Inflammatory macrophage treated with lipopolysaccharide for 1 hour (primary cell): ENCODE data around the gene ZNF256.

ENCODE experiments used
- DNase-seq, 2 donors: peaks; one replicate each; pipeline ENCODE4 v3.0.0-alpha.2; 2020 to 2022

ZNF256 gene

DNA sequence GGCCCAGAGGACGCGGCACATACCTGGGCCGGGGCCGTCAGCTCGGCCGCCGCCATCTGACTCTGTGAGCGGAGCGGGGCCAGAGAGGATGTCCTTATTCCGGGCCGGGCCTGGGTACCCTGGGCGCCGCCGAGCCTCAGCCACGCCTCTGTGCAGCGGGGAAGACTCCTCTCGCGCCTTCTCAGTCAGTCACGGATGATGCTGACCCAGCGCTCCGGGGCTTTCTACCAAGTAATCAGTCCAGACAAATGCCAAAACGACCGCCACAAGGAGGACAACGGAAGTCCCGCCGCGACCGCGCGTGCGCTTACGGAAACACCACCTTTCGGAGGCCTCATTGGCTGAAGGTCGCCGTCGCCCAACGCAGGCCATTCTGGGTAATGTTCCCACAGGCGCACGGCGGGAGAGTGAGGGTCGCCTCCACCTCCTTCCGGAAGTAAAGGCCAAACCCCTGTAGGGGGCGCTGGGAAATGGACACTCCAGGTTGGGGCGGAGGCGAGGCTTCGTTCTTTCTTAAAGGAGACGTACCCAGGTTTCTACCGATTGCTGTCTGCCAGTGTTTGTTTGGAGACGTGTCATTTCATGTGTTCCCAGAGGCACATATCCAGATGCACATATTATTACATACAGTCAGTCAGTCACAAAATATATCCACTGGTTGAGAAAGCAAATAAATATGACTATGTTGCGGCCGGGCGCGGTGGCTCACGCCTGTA lies at the start of gene ZNF256:
ZNF256 (minus strand) TSS at position 288 of the 716 bp plus-strand sequence; CDS start at position 56, 232 bp downstream.
- peak; percentile 82 to 90 for DNase-seq

- no peak for DNase-seq
These were observed 45.3 kb upstream of the ZNF256 start for GRCh38 chr19:57992841-57993240.

DNA sequence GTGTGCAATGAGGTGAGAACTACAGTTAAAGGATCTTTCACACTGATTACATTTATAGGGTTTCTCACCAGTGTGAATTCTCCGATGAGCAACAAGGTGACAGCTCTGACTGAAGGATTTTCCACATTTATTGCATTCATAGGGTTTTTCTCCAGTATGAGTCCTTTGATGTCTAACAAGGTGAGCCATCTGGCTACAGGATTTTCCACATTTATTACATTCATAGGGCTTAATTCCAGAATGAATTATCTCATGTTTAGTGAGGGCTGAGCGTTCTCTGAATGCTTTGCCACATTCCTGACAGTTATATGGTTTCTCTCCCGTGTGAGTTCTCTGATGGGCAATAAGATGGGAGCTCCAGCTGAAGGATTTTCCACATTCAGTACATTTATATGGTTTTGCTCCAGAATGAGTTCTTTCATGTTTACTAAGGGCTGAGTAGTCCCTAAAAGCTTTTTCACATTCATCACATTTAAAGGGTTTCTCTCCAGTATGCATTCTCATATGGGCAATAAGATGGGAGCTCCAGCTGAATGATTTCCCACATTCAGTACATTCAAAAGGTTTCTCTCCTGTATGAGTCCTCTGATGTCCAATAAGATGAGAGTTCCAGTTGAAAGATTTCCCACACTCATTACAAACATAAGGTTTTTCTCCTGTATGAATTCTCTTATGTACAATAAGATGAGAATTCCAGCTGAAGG lies 31.2 kb upstream of the ZNF256 start:
- DNase-seq: peak in 1 of 2 donors; percentile 1

GRCh38 chr19:57974434-57974833 lies 26.9 kb upstream of the ZNF256 start, which contains the start of gene C19orf18:
Gene C19orf18, minus strand, starts transcription at chr19:57974534. Its CDS starts 102 bp downstream, at chr19:57974432.
- DNase-seq: no peak

- no peak for DNase-seq
These were observed 17.3 kb upstream of the ZNF256 start for GRCh38 chr19:57964761-57965160.

DNA sequence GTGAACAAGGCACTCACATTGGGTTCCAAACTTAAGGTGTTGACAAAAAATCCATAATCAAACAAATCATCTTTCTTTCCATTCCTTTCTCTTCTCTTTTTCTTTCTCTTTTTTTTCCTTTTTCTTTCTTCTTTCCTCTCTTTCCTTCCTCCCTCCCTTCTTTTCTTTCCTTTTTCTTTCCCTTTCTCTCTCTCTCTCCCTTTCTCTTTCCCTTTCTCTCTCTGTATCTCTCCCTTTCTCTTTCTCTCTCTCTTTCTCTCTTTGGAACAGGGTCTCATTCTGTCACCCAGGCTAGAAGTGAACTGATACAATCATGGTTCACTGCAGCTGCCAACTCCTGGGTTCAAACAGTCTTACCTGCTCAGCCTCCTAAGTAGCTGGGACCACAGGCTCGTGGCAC lies 14.3 kb upstream of the ZNF256 start:
- no peak for DNase-seq

GRCh38 chr19:57954996-57955395 lies 7.5 kb upstream of the ZNF256 start:
- DNase-seq: no peak

- no peak for DNase-seq
These were observed 2.2 kb upstream of the ZNF256 start for GRCh38 chr19:57949702-57950101.

GRCh38 chr19:57949296-57949695 lies 1.8 kb upstream of the ZNF256 start:
- no peak for DNase-seq

- no peak for DNase-seq
These were observed 453 bp downstream of the ZNF256 start for GRCh38 chr19:57947088-57947418.

- no peak for DNase-seq
These were observed 1.2 kb downstream of the ZNF256 start for GRCh38 chr19:57946316-57946715.

GRCh38 chr19:57941593-57941992 lies 5.9 kb downstream of the ZNF256 start:
- DNase-seq: no peak

DNA sequence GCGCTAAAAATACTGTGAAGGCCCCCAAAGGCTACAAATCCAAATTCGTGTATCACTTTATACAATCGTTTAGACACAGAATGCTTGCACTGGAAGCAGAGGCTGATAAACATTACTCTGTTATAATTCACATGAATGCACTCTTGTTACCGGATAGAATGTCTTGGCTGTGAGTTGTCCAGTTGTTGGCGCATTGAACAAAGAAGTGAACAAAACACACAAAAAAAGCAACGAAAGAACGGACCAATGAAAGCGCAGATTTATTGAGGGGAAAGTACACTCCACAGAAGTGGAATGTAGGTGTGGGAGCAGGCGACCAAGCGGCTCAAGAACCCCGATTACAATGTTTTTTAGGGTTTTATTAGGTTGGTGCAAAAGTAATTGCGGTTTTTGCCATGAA lies 11.8 kb downstream of the ZNF256 start:
- no peak for DNase-seq

- peak; percentile 70 to 72 for DNase-seq
These were observed 12.5 kb downstream of the ZNF256 start, which contains the start of gene ZNF418 for GRCh38 chr19:57934820-57935665. Gene ZNF418, minus strand, starts transcription at chr19:57935402. Its CDS starts 1,580 bp downstream, at chr19:57933822.

- no peak for DNase-seq
These were observed 19.9 kb downstream of the ZNF256 start for GRCh38 chr19:57927587-57927986.

DNA sequence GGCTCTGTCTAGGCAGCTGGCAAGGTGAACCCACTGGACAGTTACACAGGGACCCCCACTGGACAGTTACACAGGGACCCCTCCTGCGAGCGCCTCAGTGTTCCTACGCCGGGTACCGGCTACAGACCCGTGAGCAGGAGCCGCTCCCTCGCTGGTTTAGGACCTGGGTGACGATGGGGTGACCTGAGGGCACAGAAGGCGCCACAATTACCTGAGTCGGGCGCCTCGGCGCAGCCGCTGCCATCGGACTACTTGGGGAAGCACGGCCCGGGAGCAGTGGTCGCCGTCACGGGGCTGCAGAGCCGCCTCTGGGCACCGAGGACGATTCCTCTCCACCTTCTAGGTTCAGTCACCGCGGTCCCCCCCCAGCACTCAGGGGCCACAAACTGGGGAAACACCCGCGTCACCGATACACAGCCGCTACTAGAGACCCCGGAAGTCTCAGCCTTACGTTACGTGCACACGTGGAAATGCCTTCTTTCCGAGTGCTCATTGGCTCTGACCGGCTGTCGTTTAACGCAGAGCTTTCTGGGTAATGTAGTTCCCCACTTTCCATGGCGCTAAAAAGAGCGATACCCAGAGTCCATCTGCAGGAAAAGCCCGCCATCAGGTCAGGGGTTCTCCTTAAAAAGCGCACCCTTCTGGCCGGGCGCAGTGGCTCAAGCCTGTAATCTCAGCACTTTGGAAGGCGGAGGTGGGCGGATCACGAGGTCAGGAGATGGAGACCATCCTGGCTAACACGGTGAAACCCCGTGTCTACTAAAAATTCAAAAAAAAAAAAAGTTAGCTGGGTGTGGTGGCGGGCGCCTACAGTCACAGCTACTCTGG lies 31.1 kb downstream of the ZNF256 start, which contains the start of gene ZNF417:
ZNF417 (minus strand) TSS at position 425 of the 828 bp plus-strand sequence; CDS start at position 244, 181 bp downstream.
- peak; percentile 95 to 98 for DNase-seq

- DNase-seq: no peak
These were observed 33.0 kb downstream of the ZNF256 start for GRCh38 chr19:57914531-57914930.

GRCh38 chr19:57907394-57907793 lies 40.1 kb downstream of the ZNF256 start:
- no peak for DNase-seq

DNA sequence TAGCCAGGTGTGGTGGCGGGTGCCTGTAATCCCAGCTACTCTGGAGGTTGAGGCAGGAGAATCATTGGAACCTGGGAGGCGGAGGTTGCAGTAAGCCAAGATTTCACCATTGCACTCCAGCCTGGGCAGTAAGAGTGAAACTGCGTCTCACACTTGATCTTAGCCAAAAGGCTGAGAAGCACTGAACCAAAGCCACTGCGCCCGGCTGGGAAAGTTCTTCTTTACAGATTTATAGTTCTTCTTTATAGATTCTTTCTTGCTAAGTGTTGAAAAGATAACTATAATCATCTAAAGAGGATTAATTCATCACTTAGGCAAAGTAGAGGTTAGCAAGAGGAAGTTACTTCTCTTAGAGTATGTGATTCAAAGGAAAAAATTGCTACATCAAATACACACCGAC lies 42.2 kb downstream of the ZNF256 start:
- no peak for DNase-seq

DNA sequence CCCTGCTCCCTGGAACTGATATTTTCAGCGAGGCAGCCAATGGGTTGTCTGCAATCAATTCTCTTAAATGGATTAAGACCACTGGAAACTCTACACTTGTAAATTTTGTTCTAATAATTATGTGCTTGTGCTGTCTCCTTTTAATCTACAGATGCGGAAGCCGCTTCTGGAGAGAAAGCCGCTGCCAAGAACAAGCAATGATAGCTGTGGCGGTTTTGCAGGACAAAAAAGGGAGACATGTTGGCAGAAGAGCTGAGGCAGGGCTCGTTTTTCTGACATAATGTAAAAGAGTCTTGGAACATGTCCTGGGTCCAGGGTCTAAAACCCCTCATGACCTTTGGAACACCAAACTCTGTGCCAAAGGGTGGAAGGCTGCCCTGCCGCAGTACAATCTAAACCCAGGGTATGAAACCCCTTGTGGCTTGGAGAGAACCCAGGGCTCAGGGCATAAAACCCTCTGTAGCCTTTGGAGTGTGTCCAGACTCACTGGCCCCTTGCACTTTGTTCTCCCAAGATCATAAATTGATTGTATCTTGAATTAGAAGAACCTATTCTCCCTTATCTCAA lies 43.8 kb downstream of the ZNF256 start:
- no peak for DNase-seq

- no peak for DNase-seq
These were observed 47.2 kb downstream of the ZNF256 start for GRCh38 chr19:57900311-57900710.
